GM19324 (cell line): ENCODE data around the gene FBXO4.
"Not testable (repeated sequence)": the region's sequence is repeated elsewhere in the genome, so short reads cannot be mapped to it uniquely, and the experiment has no call there.

Source experiments
- ATAC-seq: cut with Tn5 transposase; IDR thresholded peaks from one replicate; pipeline ENCODE4 v1.9.1; 2021; ENCODE audit warnings: mild to moderate bottlenecking, moderate library complexity; ENCODE audit not compliant: unreplicated experiment, low FRiP score

Gene FBXO4

DNA sequence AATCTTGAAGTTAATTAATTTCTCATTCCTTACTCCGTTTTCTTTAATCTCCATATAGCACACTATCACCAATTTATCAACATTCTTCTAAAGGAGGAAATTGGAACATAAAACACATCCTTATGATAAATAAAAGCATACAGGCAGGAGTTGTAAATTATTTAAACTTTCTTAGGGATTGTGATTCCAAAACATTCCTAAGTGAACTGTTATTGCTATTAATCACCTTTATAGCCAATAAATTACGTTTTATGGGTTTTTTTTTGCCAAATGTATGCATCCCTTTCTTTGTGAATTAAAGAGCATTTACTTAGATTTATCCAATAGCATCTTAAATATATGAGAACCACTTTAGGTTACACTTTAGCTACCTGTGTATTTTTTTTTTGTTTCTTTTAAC lies 55.3 kb downstream of the FBXO4 start:
- no peak for ATAC-seq

DNA sequence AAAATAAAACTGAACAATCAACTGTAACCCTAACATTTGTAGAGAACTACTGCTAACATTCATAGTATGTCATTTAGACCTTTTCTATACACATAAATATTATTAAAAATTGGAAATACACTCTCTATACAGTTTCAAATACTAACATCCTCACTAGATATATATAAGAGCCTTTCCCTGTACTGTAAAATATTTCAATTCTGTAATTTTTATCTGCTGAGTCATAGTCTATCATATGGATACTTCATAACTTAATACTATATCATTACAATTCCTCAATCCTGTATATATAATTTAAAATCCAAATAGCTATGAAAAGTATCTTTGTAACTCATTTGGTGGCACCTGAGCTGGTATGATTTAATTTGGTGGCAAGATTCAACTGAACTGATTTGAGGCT lies 55.8 kb downstream of the FBXO4 start:
- ATAC-seq: no peak

GRCh38 chr5:41982858-41983257 lies 57.8 kb downstream of the FBXO4 start:
- ATAC-seq: not testable (repeated sequence)

GRCh38 chr5:41983284-41983683 lies 58.2 kb downstream of the FBXO4 start:
- no peak for ATAC-seq

- no peak for ATAC-seq
Measured at GRCh38 chr5:41985945-41986695, 61.0 kb downstream of the FBXO4 start.
